ENCODE results near the gene SLC29A4. TPM values are rescaled to one million over a fixed set of nuclear protein-coding genes. Genes with fewer than 3 reads are reported as not detected.

The SLC29A4 gene
- total RNA-seq, 2 experiments from 2014 or later, result 0.24 to 0.42 TPM

DNA sequence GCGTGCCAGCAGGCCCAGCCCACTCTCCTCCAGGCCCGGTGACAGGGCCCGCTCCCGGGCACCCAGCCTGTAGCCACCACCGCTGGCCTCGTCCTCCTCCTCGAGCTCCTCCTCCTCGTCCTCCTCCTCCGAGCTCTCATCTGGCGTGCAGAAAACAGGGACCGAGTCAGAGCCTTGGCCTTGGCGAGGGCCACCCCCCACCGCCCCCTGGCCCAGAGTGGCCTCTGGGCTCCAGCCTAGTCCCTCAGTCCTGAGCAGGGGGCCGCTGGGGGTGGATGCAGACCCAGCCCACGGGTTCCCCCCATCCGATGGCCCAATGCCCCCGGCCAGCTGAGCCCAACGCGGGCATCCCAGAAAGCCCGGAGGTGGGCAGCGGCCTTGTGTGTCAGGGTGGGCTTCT lies 62.9 kb downstream of the SLC29A4 start:
- H3K27me3 Mint-ChIP-seq (ENCODE audit: low read depth), result no peaks in the 10 kb centered on the region
- DNase-seq, result no peak
- CTCF ChIA-PET, result no interaction called here
- intact Hi-C loops (cut with micrococcal nuclease), result no loop called here
- H3K4me3 Mint-ChIP-seq, result no peak overlapping the region
- peaks cover 14% of the 10 kb centered on the region for H3K9me3 Mint-ChIP-seq
- H3K27ac Mint-ChIP-seq, result no peak overlapping the region
- H3K36me3 Mint-ChIP-seq (ENCODE audit: low read depth), result peaks cover 43% of the 10 kb centered on the region
- no peaks in the 10 kb centered on the region for H3K4me1 Mint-ChIP-seq (ENCODE audit: low read depth)

DNA sequence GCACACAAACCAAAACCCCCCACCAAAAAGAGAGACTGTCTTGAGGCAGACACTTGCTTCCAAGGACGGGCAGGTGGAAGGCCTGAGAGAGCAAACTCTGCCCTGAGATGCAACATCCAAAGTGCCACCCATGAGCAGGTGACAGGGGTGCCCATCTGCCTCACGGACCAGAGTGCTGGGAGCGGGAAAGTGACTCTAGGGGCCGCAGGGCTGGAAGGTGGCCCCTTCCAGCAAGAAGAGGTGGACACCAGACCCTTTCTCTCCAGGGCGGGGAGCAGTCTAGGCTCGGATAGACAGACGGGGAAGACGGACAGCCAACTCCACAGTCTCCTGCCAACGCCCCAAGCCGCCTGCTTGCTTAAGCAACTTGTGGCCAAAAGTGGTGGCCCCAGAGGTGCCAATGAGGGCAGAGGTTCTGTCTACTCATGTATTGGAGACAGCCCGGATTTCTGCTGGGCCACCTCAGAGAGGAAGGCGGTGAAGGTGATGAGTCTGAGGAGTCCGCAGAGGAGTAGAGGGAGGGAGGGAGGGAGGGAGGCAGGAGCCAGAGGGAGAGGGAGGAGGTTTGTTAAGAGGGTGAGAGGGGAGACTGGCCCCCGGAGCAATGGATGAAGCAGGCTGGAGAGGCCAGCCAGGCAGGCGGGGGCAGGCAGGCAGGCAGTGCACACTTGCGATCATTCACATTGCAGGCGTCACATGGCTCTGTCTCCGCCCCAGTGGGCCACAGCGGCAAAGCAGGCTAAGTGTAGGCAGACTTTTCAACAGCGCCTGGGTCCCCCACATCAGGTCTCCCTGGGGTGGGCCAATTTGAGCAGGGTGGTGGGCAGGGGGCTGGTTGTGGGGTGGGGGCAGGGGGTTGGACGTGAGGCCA lies 65.6 kb downstream of the SLC29A4 start:
- intact Hi-C loops (cut with micrococcal nuclease), result no loop called here
- DNase-seq, result no peak
- CTCF ChIA-PET, result no interaction called here
- Mint-ChIP-seq H3K4me1 (ENCODE audit: low read depth) (no peaks in the 10 kb centered on the region), H3K4me3 (no peak overlapping the region), H3K36me3 (ENCODE audit: low read depth) (peaks cover 24% of the 10 kb centered on the region), H3K27me3 (ENCODE audit: low read depth) (no peaks in the 10 kb centered on the region), H3K27ac (no peak overlapping the region), H3K9me3 (peaks cover 7% of the 10 kb centered on the region)

DNA sequence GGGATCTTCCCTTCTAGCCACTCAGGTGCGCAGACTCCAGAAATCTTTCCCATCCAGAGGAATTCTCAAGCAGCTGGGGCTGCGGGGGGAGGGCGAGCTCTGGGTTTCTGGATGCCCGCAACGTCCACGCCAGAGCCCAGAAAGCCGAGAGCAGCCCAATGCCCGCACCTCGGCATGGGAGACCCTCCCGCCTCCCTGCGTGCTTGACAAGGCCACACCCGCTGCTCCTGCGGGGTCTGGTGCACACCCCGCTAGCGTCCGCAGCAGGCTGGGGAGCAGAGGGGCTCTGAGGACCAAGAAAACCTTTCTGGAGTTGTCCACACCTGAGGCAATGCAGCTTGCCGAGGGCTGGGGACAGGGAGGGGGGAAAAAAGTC lies 66.2 kb downstream of the SLC29A4 start:
- Mint-ChIP-seq H3K9me3 (peaks cover 3% of the 10 kb centered on the region), H3K4me3 (no peak overlapping the region), H3K27ac (no peak overlapping the region), H3K27me3 (ENCODE audit: low read depth) (no peaks in the 10 kb centered on the region), H3K4me1 (ENCODE audit: low read depth) (no peaks in the 10 kb centered on the region), H3K36me3 (ENCODE audit: low read depth) (peaks cover 20% of the 10 kb centered on the region)
- CTCF ChIA-PET, result no interaction called here
- intact Hi-C loops (cut with micrococcal nuclease), result no loop called here
- no peak for DNase-seq

DNA sequence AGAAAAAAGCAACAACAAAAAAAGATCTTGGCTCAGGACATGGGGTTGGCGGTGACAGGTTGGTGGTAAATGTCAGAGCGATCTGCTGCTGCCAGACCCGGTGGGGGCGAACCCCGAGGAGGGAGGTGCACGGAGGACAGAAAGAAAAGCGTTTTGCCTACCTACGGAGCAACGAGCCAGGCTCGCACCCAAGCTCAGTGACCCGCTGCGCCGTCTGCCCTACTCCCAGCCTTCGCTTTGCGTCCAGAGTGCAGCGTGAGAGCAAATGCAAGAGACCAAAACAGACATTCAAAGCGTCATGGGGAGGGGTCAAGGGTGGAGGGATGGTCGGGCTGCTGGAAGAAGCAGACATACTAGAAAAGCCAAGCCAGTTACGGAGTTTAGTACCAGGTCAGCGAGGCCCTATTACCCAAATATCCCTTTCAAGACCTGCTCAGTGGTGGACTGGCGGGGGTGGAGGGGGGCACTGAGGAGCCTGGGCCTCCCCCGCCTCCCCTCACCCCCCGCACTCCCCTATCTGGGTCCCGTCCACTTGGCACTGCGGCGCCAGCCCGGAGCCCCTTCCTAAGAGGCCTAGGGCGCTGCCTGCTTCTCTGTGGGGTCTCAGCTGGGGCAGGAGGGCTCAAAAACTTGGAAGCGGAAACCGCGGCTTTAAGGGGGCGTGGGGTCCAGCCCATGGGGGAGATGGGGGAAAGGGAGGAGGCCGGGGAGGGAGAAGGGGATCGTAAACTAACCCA lies 66.9 kb downstream of the SLC29A4 start:
- Mint-ChIP-seq H3K27me3 (ENCODE audit: low read depth) (no peaks in the 10 kb centered on the region), H3K9me3 (no peaks in the 10 kb centered on the region), H3K36me3 (ENCODE audit: low read depth) (peaks cover 18% of the 10 kb centered on the region), H3K4me3 (no peak overlapping the region), H3K27ac (no peak overlapping the region), H3K4me1 (ENCODE audit: low read depth) (peaks cover 3% of the 10 kb centered on the region)
- no peak for DNase-seq
- intact Hi-C loops (cut with micrococcal nuclease), result no loop called here
- CTCF ChIA-PET, result no interaction called here

DNA sequence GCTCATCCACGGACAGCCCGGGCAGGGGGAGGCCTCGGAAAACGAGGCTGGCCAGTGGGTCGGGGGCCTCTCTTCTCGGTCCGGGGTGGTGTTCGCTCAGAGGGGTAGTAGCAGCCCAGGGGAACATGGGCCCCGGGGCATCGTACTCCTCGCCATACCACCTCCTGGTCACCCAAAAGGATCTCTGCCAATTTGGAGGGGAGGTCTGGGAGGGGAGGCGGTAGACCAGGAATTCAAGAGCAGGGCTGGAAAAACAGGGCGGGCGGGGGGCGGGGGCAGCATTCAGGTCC lies 67.4 kb downstream of the SLC29A4 start:
- DNase-seq, result no peak
- H3K4me3 Mint-ChIP-seq, result no peak overlapping the region
- H3K9me3 Mint-ChIP-seq, result no peaks in the 10 kb centered on the region
- peaks cover 6% of the 10 kb centered on the region for H3K4me1 Mint-ChIP-seq (ENCODE audit: low read depth)
- H3K27ac Mint-ChIP-seq, result no peak overlapping the region
- CTCF ChIA-PET, result no interaction called here
- H3K27me3 Mint-ChIP-seq (ENCODE audit: low read depth), result no peaks in the 10 kb centered on the region
- peaks cover 15% of the 10 kb centered on the region for H3K36me3 Mint-ChIP-seq (ENCODE audit: low read depth)
- intact Hi-C loops (cut with micrococcal nuclease), result no loop called here

DNA sequence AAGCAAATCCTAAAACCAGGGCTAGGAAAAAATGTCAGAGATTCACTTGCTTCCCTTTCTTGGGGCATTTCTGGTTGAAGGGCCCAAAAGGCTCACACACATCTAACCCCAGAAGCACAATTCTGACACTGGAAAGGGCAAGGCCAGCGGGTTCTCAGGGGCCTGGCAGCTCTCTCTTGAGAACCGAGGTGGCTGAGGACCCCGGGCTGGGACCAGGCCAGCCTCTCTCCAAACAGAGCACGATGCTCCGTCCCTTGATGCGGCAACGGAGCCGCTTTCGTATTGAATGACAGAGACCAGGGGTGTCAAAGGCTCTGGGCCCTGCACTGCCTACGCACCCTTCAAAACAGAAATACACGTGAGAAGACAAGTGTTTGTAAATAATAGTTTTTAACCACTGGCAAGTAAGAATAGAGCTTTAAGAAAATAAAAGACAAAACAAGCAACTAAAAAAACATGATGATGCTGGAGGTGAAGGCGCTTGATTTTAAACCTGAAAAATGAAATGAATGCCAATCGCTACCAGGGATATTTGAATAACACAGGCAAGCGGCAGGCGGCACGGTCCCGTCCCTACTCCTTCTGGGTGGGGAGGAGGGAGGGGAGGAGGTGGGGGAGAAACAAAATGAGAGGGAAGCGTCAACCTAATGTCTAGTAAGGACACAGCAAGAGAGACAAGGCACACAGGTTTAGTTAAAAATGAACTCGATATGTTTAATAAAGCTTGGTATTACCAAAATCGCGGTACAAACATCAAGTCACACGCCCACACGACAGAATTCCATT lies 68.0 kb downstream of the SLC29A4 start:
- CTCF ChIA-PET, result interaction anchor here (0.6 kb wide), 1 partner anchor 52 kb away, joined by 5 read pairs; no protein-coding TSS in a partner anchor
- intact Hi-C loops (cut with micrococcal nuclease), result no loop called here
- no peak overlapping the region for H3K4me3 Mint-ChIP-seq
- peaks cover 12% of the 10 kb centered on the region for H3K36me3 Mint-ChIP-seq (ENCODE audit: low read depth)
- peaks cover 6% of the 10 kb centered on the region for H3K4me1 Mint-ChIP-seq (ENCODE audit: low read depth)
- no peak for DNase-seq
- no peak overlapping the region for H3K27ac Mint-ChIP-seq
- H3K9me3 Mint-ChIP-seq, result no peaks in the 10 kb centered on the region
- no peaks in the 10 kb centered on the region for H3K27me3 Mint-ChIP-seq (ENCODE audit: low read depth)

DNA sequence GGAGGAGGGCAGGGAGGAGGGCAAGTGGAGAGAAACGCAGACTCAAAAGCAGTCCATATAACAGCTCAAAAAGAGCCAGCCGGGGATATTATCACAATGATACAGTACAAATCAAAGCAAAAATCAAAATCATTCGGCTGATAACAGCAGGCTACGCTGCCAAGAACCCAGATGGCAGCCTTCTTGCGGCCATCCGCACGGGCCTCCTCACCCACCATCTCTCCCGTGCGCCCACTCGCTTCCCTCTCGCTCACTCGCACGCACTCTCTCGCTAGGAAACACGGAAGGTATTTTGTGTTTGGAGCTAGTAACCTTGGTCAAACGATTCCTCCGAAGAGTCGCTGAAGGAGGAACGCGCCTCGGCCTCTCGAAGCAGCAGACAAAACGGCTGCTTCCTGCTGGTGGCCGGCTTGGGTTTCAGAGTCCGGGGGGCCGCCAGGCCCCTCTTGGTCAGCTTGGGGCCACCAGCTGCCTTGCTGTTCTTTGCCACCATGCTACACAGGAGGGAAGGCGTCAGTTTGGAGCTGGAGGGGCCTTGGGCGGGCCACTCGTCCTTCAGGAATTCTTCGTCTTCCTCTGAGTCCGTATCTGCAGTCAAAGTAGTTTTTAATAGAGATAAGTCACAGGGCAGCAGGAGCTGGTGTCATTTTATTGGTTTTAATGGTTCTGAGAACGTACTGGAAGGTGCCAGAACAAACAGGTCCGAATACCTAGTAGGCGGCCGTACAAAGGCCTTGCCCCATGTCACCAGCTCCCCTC lies 68.9 kb downstream of the SLC29A4 start:
- no peak for DNase-seq
- H3K27me3 Mint-ChIP-seq (ENCODE audit: low read depth), result no peaks in the 10 kb centered on the region
- intact Hi-C loops (cut with micrococcal nuclease), result no loop called here
- no peaks in the 10 kb centered on the region for H3K9me3 Mint-ChIP-seq
- H3K4me3 Mint-ChIP-seq, result no peak overlapping the region
- CTCF ChIA-PET, result interaction anchor here (0.6 kb wide), 1 partner anchor 51 kb away, joined by 5 read pairs; no protein-coding TSS in a partner anchor
- H3K27ac Mint-ChIP-seq, result no peak overlapping the region
- peaks cover 16% of the 10 kb centered on the region for H3K36me3 Mint-ChIP-seq (ENCODE audit: low read depth)
- peaks cover 6% of the 10 kb centered on the region for H3K4me1 Mint-ChIP-seq (ENCODE audit: low read depth)

DNA sequence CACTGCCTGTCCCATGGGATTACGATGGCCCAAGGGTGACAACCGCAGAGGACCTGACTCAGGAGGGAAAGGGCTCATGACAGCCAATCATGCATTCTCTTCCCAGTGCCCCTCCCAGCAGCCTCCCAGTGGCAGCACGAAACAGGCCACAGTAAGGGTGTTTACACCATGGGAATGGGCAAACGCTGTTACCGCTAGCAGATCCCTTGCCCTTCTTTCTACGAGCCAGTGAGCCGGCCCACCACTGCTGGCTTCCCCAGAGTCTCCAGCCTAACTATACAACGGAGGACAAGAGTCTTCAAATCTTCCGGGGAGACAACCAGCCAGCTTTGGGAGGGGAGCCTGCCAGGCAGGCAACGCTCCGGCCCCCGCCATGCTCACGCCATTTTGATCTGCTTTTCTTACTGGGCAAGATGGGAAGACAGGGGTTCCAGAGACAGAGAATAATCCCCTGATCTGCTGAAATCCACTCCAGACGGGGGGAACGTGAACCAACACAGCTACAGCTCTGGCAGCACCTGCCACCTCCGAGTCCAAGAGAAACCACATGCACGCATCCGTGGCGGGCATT lies 69.8 kb downstream of the SLC29A4 start:
- intact Hi-C loops (cut with micrococcal nuclease), result no loop called here
- DNase-seq, result no peak
- no peak overlapping the region for H3K4me3 Mint-ChIP-seq
- H3K27me3 Mint-ChIP-seq (ENCODE audit: low read depth), result no peaks in the 10 kb centered on the region
- CTCF ChIA-PET, result interaction anchor here (0.6 kb wide), 1 partner anchor 80 kb away, joined by 3 read pairs; no protein-coding TSS in a partner anchor
- H3K36me3 Mint-ChIP-seq (ENCODE audit: low read depth), result peaks cover 20% of the 10 kb centered on the region
- peaks cover 6% of the 10 kb centered on the region for H3K4me1 Mint-ChIP-seq (ENCODE audit: low read depth)
- H3K9me3 Mint-ChIP-seq, result no peaks in the 10 kb centered on the region
- no peak overlapping the region for H3K27ac Mint-ChIP-seq

DNA sequence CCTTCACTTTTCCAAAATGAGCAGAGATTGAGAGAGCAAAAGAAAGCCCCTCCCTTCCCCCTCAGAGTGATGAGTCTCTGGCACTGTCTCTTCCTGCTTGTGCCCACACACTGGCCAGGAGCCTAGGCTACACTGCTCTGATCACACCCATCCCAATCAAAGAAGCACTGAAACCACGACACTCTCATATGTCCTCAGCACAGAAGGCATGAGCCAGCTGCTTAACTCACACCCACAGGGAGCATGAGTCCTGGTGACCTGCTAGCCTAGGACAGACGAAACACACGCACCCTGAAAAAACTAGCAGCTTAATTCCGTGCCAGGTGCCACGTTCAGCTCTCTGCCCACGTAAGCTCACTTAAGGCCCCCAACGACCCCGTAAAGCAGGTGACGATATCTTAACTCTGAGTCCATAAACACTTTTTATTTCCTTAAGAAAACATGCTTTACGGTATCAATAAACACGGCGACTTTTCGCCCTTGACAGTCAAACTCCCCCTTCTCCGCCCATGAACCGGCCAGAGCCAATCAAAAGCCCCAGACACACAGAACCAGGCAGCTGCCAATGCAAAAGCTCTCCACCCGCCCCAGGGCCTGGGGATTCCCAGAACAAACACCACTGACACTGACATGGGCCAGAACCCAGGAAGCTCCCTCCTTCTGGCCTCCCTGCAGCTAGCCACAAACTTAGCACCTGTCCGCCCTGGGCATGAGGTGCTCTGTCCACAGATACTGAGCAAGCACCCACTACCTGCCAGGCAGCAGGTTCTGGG lies 71.9 kb downstream of the SLC29A4 start:
- no peak overlapping the region for H3K27ac Mint-ChIP-seq
- CTCF ChIA-PET, result interaction anchor here (0.7 to 1.8 kb wide), 3 partner anchors 12 to 114 kb away, joined by 3 to 11 read pairs (median 4); no protein-coding TSS in a partner anchor
- peaks cover 26% of the 10 kb centered on the region for H3K36me3 Mint-ChIP-seq (ENCODE audit: low read depth)
- H3K4me3 Mint-ChIP-seq, result no peak overlapping the region
- no peak for DNase-seq
- no peaks in the 10 kb centered on the region for H3K27me3 Mint-ChIP-seq (ENCODE audit: low read depth)
- no peaks in the 10 kb centered on the region for H3K9me3 Mint-ChIP-seq
- intact Hi-C loops (cut with micrococcal nuclease), result no loop called here
- H3K4me1 Mint-ChIP-seq (ENCODE audit: low read depth), result peaks cover 6% of the 10 kb centered on the region
